Coronary artery (tissue), 2 donors: ENCODE data around the gene LPO.

Experiments
- DNase-seq: peaks from one replicate; pipeline ENCODE4 v3.0.0-alpha.2; 2017; ENCODE audit warnings: low spot score
- H3K27ac ChIP-seq, 2 donors: fragments of 200-600 bp; sonication (generic); one replicate each; pipeline ENCODE4 v1.5.1; 2016 to 2019
- H3K4me3 ChIP-seq: fragments of 200-600 bp; sonication (generic); 2 replicates; pipeline ENCODE4 v1.5.1; 2016; ENCODE audit warnings: mild to moderate bottlenecking, moderate library complexity
- TF ChIP-seq, protein P1 (sequence below): fragments of 200-600 bp; sonication (generic); IDR thresholded peaks from one replicate; pipeline ENCODE4 v1.5.1; 2019; ENCODE audit warnings: antibody characterized with exemption

The LPO gene

GRCh38 chr17:58270476-58271215 lies 32.3 kb downstream of the LPO start:
- no peak overlapping the region for H3K4me3 ChIP-seq
- H3K27ac ChIP-seq, result no peak overlapping the region
- no peak for DNase-seq
- TF ChIP-seq, protein P1, sequence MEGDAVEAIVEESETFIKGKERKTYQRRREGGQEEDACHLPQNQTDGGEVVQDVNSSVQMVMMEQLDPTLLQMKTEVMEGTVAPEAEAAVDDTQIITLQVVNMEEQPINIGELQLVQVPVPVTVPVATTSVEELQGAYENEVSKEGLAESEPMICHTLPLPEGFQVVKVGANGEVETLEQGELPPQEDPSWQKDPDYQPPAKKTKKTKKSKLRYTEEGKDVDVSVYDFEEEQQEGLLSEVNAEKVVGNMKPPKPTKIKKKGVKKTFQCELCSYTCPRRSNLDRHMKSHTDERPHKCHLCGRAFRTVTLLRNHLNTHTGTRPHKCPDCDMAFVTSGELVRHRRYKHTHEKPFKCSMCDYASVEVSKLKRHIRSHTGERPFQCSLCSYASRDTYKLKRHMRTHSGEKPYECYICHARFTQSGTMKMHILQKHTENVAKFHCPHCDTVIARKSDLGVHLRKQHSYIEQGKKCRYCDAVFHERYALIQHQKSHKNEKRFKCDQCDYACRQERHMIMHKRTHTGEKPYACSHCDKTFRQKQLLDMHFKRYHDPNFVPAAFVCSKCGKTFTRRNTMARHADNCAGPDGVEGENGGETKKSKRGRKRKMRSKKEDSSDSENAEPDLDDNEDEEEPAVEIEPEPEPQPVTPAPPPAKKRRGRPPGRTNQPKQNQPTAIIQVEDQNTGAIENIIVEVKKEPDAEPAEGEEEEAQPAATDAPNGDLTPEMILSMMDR, result no peak

DNA sequence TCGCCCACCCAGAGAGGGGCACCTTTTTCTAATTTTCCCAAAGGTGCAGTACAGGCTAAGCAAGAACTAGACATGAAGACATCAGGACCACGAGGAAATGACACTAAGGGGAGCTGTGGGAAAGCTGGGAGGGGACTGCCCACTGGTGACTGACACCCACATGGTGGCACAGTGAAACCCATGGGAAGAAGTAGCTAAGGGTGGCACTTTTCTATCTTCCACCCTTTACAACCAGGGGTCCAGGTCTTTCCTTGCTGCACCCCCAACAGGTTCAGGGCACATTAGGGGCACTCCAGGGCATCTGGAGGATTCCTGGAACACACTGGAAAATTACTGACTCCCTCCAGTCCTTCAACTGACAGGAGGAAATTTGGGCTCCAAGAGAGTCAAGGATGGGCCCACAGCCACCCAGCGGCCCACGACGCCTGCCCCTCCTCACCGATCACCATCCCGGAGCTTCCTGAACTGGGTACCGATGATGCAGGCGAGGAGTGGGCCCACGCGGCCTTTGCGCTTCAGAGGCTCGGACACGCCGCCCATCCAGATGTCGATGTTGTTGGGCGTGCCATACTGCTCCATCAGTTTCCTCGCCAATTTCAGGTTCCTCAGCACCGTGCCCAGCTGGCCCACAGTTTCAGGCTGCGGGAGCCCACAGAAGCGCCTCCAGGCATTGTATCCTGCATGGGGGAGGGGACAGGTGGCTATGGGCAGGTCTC lies 33.0 kb downstream of the LPO start:
- DNase-seq, result no peak
- TF ChIP-seq, protein P1, result no peak
- H3K4me3 ChIP-seq, result no peak overlapping the region
- no peak overlapping the region for H3K27ac ChIP-seq

DNA sequence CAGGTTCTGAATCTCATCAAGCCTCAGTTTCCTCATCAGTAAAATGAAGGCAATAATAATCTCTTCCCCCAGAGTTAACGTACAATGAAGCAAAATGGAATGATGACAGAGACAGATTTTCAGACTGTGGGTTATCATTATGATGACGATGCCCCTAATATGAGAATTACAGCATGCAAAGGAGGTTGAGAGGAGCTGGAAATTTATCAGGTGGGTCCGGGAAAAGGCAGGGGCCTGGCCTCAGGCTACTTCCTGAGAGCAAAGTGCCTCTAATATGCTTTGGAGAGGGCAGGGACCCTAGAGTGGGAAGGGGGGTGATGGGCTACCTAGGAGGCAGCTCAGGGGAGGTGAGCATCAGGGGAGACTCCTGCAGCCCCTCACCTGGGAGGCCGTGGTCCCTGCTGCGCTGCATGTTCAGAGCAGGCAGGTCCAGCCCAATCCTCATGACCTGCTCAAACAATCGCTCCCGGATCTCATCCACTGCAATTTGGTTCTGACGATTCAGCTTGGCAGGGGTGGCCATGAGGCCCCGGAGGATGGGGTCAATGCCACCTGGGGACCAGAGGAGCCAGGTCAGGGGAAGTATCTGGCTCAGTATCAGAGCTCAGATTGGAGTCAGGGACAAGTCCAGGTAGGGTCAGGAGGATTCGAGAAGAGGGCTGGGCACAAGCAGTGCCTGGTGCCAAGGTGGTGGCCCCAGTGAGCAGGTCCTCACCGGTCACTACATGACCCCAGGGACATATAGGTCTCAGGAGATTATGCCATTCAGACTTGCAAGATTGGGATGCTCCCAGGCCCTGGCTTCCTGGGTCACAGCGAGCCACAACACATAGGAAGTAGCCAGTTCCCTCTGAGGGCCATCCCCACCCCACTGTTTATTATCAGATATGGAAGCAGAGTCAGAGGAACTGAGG lies 34.2 kb downstream of the LPO start:
- DNase-seq, result no peak
- Histone ChIP-seq H3K27ac (no peak overlapping the region), H3K4me3 (no peak overlapping the region)
- TF ChIP-seq, protein P1, result no peak

- H3K4me3 ChIP-seq, result no peak overlapping the region
- TF ChIP-seq, protein P1, result no peak
- H3K27ac ChIP-seq, result no peak overlapping the region
- DNase-seq, result no peak
Measured at GRCh38 chr17:58273453-58274104, 35.2 kb downstream of the LPO start.

- no peak overlapping the region for H3K27ac ChIP-seq
- DNase-seq, result no peak
- no peak overlapping the region for H3K4me3 ChIP-seq
- TF ChIP-seq, protein P1, result no peak
Measured at GRCh38 chr17:58275417-58275816, 37.0 kb downstream of the LPO start.

- TF ChIP-seq, protein P1, result no peak
- DNase-seq, result no peak
- Histone ChIP-seq H3K27ac (no peak overlapping the region), H3K4me3 (no peak overlapping the region)
Measured at GRCh38 chr17:58276423-58276822, 38.0 kb downstream of the LPO start.
